NCI-H2081 treated with DMSO at 0.1 percent for 48 hours (cell line): ENCODE data around the gene ZFYVE21.

ENCODE experiments used
- DNase-seq: peaks from one replicate; lab custom pipeline; 2025; lab: John Stamatoyannopoulos, UW

Gene ZFYVE21

GRCh38 chr14:103725001-103725682, 9.5 kb downstream of the ZFYVE21 start:
- no peak for DNase-seq

GRCh38 chr14:103725739-103726395, 10.3 kb downstream of the ZFYVE21 start:
- no peak for DNase-seq

GRCh38 chr14:103726474-103726873, 10.9 kb downstream of the ZFYVE21 start:
- no peak for DNase-seq

- no peak for DNase-seq
Measured at GRCh38 chr14:103727313-103727980, 11.8 kb downstream of the ZFYVE21 start.

- no peak for DNase-seq
Measured at GRCh38 chr14:103728141-103728540, 12.5 kb downstream of the ZFYVE21 start.

- DNase-seq, result no peak
Measured at GRCh38 chr14:103728721-103729120, 13.1 kb downstream of the ZFYVE21 start.

GRCh38 chr14:103729496-103730448, 14.2 kb downstream of the ZFYVE21 start:
- no peak for DNase-seq

- no peak for DNase-seq
Measured at GRCh38 chr14:103730490-103731035, 15.0 kb downstream of the ZFYVE21 start.

- no peak for DNase-seq
Measured at GRCh38 chr14:103731481-103731880, 15.9 kb downstream of the ZFYVE21 start.

GRCh38 chr14:103731916-103732867, 16.6 kb downstream of the ZFYVE21 start:
- DNase-seq, result no peak

- no peak for DNase-seq
Measured at GRCh38 chr14:103732868-103733620, 17.4 kb downstream of the ZFYVE21 start.

GRCh38 chr14:103733651-103734050, 18.0 kb downstream of the ZFYVE21 start:
- no peak for DNase-seq

- DNase-seq, result no peak
Measured at GRCh38 chr14:103734081-103734888, 18.7 kb downstream of the ZFYVE21 start.

GRCh38 chr14:103735022-103735421, 19.4 kb downstream of the ZFYVE21 start:
- no peak for DNase-seq

- DNase-seq, result no peak
Measured at GRCh38 chr14:103735439-103735814, 19.8 kb downstream of the ZFYVE21 start.

GRCh38 chr14:103735815-103736545, 20.4 kb downstream of the ZFYVE21 start:
- no peak for DNase-seq

- no peak for DNase-seq
Measured at GRCh38 chr14:103736546-103737431, 21.2 kb downstream of the ZFYVE21 start.
